Right atrium auricular region (tissue), 2 donors: ENCODE measurements around the gene RAB31. TPM values are rescaled to one million over a fixed set of nuclear protein-coding genes. Genes with fewer than 3 reads are reported as not detected.

Experiments
- DNase-seq: peaks from one replicate; pipeline ENCODE4 v3.0.0-alpha.2; 2019; ENCODE audit warnings: low spot score
- H3K27ac ChIP-seq, 2 donors: fragments of 200-600 bp; sonication (generic); 1 replicate in 1 of 2; 2 replicates in 1 of 2; pipeline ENCODE4 v1.5.1; 2016 to 2019
- H3K27me3 ChIP-seq, 2 donors: fragments of 200-600 bp; sonication (generic); one replicate each; pipeline versions ENCODE4 v1.5.1 to v1.6.0; 2017 to 2019
- H3K36me3 ChIP-seq: fragments of 200-600 bp; sonication (generic); one replicate; pipeline ENCODE4 v1.5.1; 2016
- H3K4me1 ChIP-seq, 2 donors: fragments of 200-600 bp; sonication (generic); one replicate each; pipeline versions ENCODE4 v1.5.1 to v1.6.0; 2017 to 2019
- H3K4me3 ChIP-seq, 2 donors: fragments of 200-600 bp; sonication (generic); 1 replicate in 1 of 2; 2 replicates in 1 of 2; pipeline ENCODE4 v1.5.1; 2017 to 2019; ENCODE audit warnings: mild to moderate bottlenecking in 1 of 2, moderate library complexity in 1 of 2
- H3K9me3 ChIP-seq, 2 donors: fragments of 200-600 bp; sonication (generic); one replicate each; pipeline ENCODE4 v1.5.1; 2019
- total RNA-seq, 2 donors: library from RNA; depleted of rRNA; stranded (reverse); fragments of >200 nt; gene quantifications; one replicate each; pipeline ENCODE4 v1.1.0, GENCODE V29; 2016
- TF ChIP-seq, protein P1 (sequence below), 2 donors: fragments of 200-600 bp; sonication (generic); IDR thresholded peaks; one replicate each; pipeline ENCODE4 v1.5.1; 2019; ENCODE audit warnings: antibody characterized with exemption in 2 of 2

RAB31 gene
- total RNA-seq, 2 donors from 2014 or later = 9.9 to 29.2 TPM

- no peak overlapping the region for H3K27ac ChIP-seq
- TF ChIP-seq, protein P1, sequence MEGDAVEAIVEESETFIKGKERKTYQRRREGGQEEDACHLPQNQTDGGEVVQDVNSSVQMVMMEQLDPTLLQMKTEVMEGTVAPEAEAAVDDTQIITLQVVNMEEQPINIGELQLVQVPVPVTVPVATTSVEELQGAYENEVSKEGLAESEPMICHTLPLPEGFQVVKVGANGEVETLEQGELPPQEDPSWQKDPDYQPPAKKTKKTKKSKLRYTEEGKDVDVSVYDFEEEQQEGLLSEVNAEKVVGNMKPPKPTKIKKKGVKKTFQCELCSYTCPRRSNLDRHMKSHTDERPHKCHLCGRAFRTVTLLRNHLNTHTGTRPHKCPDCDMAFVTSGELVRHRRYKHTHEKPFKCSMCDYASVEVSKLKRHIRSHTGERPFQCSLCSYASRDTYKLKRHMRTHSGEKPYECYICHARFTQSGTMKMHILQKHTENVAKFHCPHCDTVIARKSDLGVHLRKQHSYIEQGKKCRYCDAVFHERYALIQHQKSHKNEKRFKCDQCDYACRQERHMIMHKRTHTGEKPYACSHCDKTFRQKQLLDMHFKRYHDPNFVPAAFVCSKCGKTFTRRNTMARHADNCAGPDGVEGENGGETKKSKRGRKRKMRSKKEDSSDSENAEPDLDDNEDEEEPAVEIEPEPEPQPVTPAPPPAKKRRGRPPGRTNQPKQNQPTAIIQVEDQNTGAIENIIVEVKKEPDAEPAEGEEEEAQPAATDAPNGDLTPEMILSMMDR (IDR thresholded peaks at IDR 0.05) = no peak
- no peak overlapping the region for H3K4me3 ChIP-seq
- peak; percentile 55 for DNase-seq
- H3K9me3 ChIP-seq = no peaks in the 10 kb centered on the region
- no peaks in the 10 kb centered on the region for H3K27me3 ChIP-seq
- H3K36me3 ChIP-seq = peaks cover 5% of the 10 kb centered on the region
- H3K4me1 ChIP-seq = no peaks in the 10 kb centered on the region
Measured at GRCh38 chr18:9734189-9734588, 26.1 kb downstream of the RAB31 start.

GRCh38 chr18:9735238-9735637 lies 27.1 kb downstream of the RAB31 start:
- TF ChIP-seq, protein P1 (IDR thresholded peaks at IDR 0.05) = no peak
- H3K4me3 ChIP-seq = no peak overlapping the region
- no peaks in the 10 kb centered on the region for H3K27me3 ChIP-seq
- no peaks in the 10 kb centered on the region for H3K9me3 ChIP-seq
- no peak overlapping the region for H3K27ac ChIP-seq
- H3K4me1 ChIP-seq = no peaks in the 10 kb centered on the region
- DNase-seq = peak; percentile 48
- peaks cover 5% of the 10 kb centered on the region for H3K36me3 ChIP-seq

DNA sequence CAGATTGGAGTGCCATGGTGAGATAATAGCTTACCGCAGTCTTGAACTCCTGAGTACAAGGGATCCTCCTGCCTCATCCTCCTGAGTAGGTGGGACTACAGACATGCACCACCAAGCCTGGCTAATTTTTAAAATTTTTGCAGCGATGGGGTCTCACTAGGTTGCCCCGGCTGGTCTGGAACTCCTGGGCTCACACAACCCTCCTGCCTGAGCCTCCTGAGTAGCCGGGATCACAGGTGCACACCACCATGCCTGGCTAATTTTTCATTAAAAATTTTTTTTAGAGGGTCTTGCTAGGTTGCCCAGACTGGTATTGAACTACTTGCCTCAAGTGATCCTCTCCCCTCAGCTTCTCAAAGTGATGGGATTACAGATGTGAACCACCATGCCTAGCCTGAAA lies 27.8 kb downstream of the RAB31 start:
- TF ChIP-seq, protein P1 (IDR thresholded peaks at IDR 0.05) = no peak
- DNase-seq = no peak
- H3K4me1 ChIP-seq = no peaks in the 10 kb centered on the region

GRCh38 chr18:9736286-9736835 lies 28.3 kb downstream of the RAB31 start:
- TF ChIP-seq, protein P1 (IDR thresholded peaks at IDR 0.05) = no peak
- DNase-seq = peak; percentile 48
- no peaks in the 10 kb centered on the region for H3K4me1 ChIP-seq
- H3K27me3 ChIP-seq = no peaks in the 10 kb centered on the region
- H3K4me3 ChIP-seq = no peak overlapping the region
- peaks cover 5% of the 10 kb centered on the region for H3K36me3 ChIP-seq
- H3K27ac ChIP-seq = no peak overlapping the region
- H3K9me3 ChIP-seq = no peaks in the 10 kb centered on the region

More for the DNA sequence above, 27.8 kb downstream of the RAB31 start:
- Histone ChIP-seq H3K36me3 (peaks cover 5% of the 10 kb centered on the region), H3K27ac (no peak overlapping the region), H3K27me3 (no peaks in the 10 kb centered on the region), H3K4me3 (no peak overlapping the region), H3K9me3 (no peaks in the 10 kb centered on the region)

- Histone ChIP-seq H3K4me3 (no peak overlapping the region), H3K27ac (no peak overlapping the region), H3K4me1 (peaks cover 0 to 6% of the 10 kb centered on the region in 2 donors), H3K9me3 (no peaks in the 10 kb centered on the region), H3K36me3 (peaks cover 5% of the 10 kb centered on the region), H3K27me3 (no peaks in the 10 kb centered on the region)
- TF ChIP-seq, protein P1 (IDR thresholded peaks at IDR 0.05) = no peak
- no peak for DNase-seq
Measured at GRCh38 chr18:9737006-9737405, 28.9 kb downstream of the RAB31 start.
